NB4 (cell line): ENCODE results near the gene SYNDIG1.

Experiments
- CTCF ChIP-seq: IDR thresholded peaks from one replicate; pipeline ENCODE4 v1.5.1; 2012; ENCODE audit warnings: low read depth, low read length
- MYC ChIP-seq: IDR thresholded peaks from 2 replicates; pipeline ENCODE4 v1.6.1; 2011; ENCODE audit warnings: low read depth, low read length
- POLR2A ChIP-seq: IDR thresholded peaks from 2 replicates; pipeline ENCODE4 v1.6.1; 2011; ENCODE audit warnings: mild to moderate bottlenecking; ENCODE audit not compliant: insufficient read length; ENCODE audit errors: extremely low read depth

DNA sequence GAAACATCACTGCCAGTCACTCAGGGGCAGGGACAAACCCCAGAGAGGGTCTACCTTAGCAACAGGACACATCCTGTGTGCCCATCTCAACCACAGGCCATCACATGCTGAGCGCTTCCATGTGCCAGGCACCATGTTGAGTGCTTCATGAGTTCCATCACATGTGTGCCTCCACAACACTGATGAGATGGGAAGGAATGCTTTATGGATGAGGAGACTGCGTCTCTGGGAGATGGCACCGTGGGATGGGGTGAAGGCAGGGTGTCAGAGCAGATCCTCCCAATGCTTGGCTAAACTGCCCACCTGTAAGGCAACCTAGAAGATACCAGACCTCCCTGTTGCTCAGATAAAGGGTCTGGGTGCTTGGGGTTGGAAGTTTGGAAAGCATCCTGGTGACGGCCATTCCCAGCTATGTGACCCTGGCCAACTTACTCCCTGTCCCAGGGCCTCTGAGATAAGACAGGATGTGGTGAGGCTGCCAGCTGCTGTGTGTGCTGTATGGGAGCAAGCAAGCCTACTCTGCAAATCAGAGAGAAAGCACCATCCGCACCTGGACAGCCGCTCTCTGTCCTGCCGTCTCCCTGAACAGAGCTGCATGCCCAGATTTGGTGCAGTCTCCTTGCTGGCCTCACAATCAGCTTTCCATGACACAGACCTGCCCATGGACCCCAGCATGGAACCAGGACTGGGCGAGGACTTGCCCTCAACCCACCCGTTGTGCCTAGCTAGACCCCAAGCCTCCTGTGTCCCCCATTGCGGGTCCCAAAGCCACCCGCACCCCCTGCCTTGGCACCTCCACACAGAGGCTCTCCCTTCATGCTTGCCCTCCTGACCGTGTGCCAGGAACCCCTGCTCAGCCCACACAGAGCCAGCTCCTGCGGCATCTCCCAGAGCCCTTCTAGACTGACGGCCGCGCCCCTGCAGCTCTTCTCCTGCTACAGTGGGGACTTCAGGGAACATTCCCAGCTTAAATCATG, 143.7 kb downstream of the SYNDIG1 start:
- TF ChIP-seq CTCF (no peak), POLR2A (no peak), MYC (no peak)
